Calu3 (cell line): ENCODE measurements around the gene WLS. TPM values are rescaled to one million over a fixed set of nuclear protein-coding genes. Genes with fewer than 3 reads are reported as not detected.
A peak's percentile ranks its signal among the peaks of the same experiment; 100 is the strongest.

Experiments used
- BruUV-seq: library from RNA; stranded (reverse); fragments of 400-500 nt; replicated peaks from 2 replicates; lab custom pipeline; 2021; lab: Mats Ljungman, UMichigan
- CTCF ChIA-PET: fragments of 300-600 bp; sonication (Branson Sonifier 250); formaldehyde crosslinking; loops from one replicate; lab custom pipeline; 2022; ENCODE audit warnings: antibody characterized with exemption; lab: Charles Lee
- DNase-seq: peaks from one replicate; pipeline ENCODE4 v3.0.0; 2022
- H3K27ac Mint-ChIP-seq: one replicate; pipeline ENCODE4 v1.8.0; 2022; ENCODE audit warnings: mixed read lengths; ENCODE audit not compliant: unreplicated experiment
- H3K27me3 Mint-ChIP-seq: one replicate; pipeline ENCODE4 v1.8.0; 2022; ENCODE audit warnings: mixed read lengths; ENCODE audit not compliant: unreplicated experiment
- H3K36me3 Mint-ChIP-seq: one replicate; pipeline ENCODE4 v1.8.0; 2022; ENCODE audit warnings: mild to moderate bottlenecking, moderate library complexity, mixed read lengths; ENCODE audit not compliant: insufficient read depth, unreplicated experiment
- H3K4me1 Mint-ChIP-seq: one replicate; pipeline ENCODE4 v1.8.0; 2022; ENCODE audit warnings: mild to moderate bottlenecking, low read depth, mixed read lengths; ENCODE audit not compliant: unreplicated experiment
- H3K4me3 Mint-ChIP-seq: one replicate; pipeline ENCODE4 v1.8.0; 2022; ENCODE audit warnings: mild to moderate bottlenecking, low read depth, moderate library complexity, mixed read lengths; ENCODE audit not compliant: unreplicated experiment
- H3K9me3 Mint-ChIP-seq: one replicate; pipeline ENCODE4 v1.8.0; 2022; ENCODE audit warnings: low read depth, mixed read lengths; ENCODE audit not compliant: unreplicated experiment
- intact Hi-C: fragments of 100-400 bp; cut with micrococcal nuclease; formaldehyde crosslinking; loops from one replicate; pipeline ENCODE4 v1.10.0; 2022; ENCODE audit not compliant: unreplicated experiment
- total RNA-seq: library from RNA; stranded (reverse); gene quantifications from 2 replicates; pipeline ENCODE4 v1.2.3, GENCODE V29; 2022
- TF ChIP-seq, protein P1 (sequence below): fragments of 200-600 bp; IDR thresholded peaks from one replicate; pipeline ENCODE4 v1.8.0; 2022; ENCODE audit warnings: antibody characterized with exemption; ENCODE audit not compliant: unreplicated experiment

Gene WLS
- total RNA-seq, 1 experiment from 2014 or later, result 50.9 TPM

- Mint-ChIP-seq H3K27ac (no peak overlapping the region), H3K4me1 (no peaks in the 10 kb centered on the region), H3K36me3 (no peaks in the 10 kb centered on the region), H3K9me3 (no peaks in the 10 kb centered on the region), H3K4me3 (no peak overlapping the region), H3K27me3 (no peaks in the 10 kb centered on the region)
- CTCF ChIA-PET, result no interaction called here
- no peak for DNase-seq
- intact Hi-C loops, result no loop called here
- TF ChIP-seq, protein P1, sequence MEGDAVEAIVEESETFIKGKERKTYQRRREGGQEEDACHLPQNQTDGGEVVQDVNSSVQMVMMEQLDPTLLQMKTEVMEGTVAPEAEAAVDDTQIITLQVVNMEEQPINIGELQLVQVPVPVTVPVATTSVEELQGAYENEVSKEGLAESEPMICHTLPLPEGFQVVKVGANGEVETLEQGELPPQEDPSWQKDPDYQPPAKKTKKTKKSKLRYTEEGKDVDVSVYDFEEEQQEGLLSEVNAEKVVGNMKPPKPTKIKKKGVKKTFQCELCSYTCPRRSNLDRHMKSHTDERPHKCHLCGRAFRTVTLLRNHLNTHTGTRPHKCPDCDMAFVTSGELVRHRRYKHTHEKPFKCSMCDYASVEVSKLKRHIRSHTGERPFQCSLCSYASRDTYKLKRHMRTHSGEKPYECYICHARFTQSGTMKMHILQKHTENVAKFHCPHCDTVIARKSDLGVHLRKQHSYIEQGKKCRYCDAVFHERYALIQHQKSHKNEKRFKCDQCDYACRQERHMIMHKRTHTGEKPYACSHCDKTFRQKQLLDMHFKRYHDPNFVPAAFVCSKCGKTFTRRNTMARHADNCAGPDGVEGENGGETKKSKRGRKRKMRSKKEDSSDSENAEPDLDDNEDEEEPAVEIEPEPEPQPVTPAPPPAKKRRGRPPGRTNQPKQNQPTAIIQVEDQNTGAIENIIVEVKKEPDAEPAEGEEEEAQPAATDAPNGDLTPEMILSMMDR, result no peak
- no TSS peak for BruUV-seq
Measured at GRCh38 chr1:68276448-68276847, 44.1 kb upstream of the WLS start.

DNA sequence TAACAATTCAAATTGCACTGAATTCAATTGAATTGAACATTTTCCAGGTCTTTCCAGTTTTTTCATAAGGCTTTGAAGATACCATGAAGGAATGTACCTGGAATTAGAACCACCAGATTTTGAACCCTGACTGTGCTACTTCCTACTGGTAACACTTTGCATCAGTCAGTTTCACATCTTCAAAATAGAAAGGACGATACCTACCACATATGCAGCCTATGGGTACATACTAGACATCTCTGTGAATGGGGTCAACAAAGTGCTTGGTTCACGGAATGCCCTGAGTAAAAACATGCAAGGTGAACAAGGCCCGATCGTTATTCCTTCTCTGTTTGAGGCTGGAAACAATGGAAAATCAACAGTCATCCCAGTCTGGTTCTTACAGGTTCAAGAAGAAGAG is 41.2 kb upstream of the WLS start:
- H3K27ac Mint-ChIP-seq, result no peak overlapping the region
- DNase-seq, result no peak
- CTCF ChIA-PET, result no interaction called here
- no TSS peak for BruUV-seq
- intact Hi-C loops, result no loop called here
- H3K36me3 Mint-ChIP-seq, result no peaks in the 10 kb centered on the region
- no peaks in the 10 kb centered on the region for H3K27me3 Mint-ChIP-seq
- H3K9me3 Mint-ChIP-seq, result peaks cover 3% of the 10 kb centered on the region
- no peaks in the 10 kb centered on the region for H3K4me1 Mint-ChIP-seq
- TF ChIP-seq, protein P1, result no peak
- H3K4me3 Mint-ChIP-seq, result no peak overlapping the region

DNA sequence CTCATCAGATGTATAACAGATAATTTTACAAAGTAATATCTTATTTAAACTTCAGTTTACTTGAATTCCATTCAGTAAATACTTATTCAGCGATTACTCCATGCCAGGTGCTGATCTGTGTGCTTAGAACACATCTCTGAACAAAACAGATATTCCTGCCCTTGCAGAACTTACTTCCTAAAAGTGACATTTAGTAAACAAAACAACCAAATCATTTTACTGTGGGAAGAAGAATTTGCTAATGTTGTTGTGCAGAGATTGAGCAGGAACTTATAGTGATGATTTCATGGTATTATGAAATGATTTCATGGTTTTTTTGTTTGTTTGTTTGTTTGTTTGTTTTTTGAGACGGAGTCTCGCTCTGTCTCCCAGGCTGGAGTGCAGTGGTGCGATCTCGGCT is 39.3 kb upstream of the WLS start:
- Mint-ChIP-seq H3K4me3 (no peak overlapping the region), H3K9me3 (peaks cover 3% of the 10 kb centered on the region), H3K4me1 (no peaks in the 10 kb centered on the region), H3K27ac (no peak overlapping the region), H3K36me3 (no peaks in the 10 kb centered on the region), H3K27me3 (no peaks in the 10 kb centered on the region)
- intact Hi-C loops, result no loop called here
- CTCF ChIA-PET, result no interaction called here
- TF ChIP-seq, protein P1, result no peak
- BruUV-seq, result no TSS peak
- no peak for DNase-seq

DNA sequence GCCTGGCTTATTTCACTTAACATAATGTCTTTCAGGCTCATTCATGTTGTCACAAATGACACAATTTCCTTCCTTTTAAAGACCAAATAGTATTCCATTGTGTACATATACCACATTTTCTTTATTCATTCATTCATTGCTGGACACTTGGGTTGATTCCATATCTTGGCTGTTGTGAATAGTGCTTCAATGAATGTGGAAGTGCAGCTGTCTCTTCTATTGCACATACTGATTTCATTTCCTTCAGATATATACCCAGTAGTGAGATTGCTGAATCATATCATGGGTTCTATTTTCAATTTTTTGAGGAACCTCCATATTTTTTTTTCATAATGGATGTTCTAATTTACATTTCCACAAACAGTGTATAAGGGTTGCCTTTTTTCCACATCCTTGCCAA is 38.6 kb upstream of the WLS start:
- Mint-ChIP-seq H3K4me1 (no peaks in the 10 kb centered on the region), H3K4me3 (no peak overlapping the region), H3K9me3 (peaks cover 3% of the 10 kb centered on the region), H3K36me3 (no peaks in the 10 kb centered on the region), H3K27me3 (no peaks in the 10 kb centered on the region), H3K27ac (peak overlapping the region; percentile 22)
- no TSS peak for BruUV-seq
- TF ChIP-seq, protein P1, result no peak
- intact Hi-C loops, result no loop called here
- no peak for DNase-seq
- CTCF ChIA-PET, result no interaction called here
